ENCODE results near the gene CHSY3.

The CHSY3 gene

GRCh38 chr5:130102960-130103359 lies 198.7 kb downstream of the CHSY3 start:
- DNase-seq: no peak

- DNase-seq: no peak
These were observed 200.8 kb downstream of the CHSY3 start for GRCh38 chr5:130104895-130105688.

GRCh38 chr5:130106480-130106879 lies 202.2 kb downstream of the CHSY3 start:
- DNase-seq: no peak

GRCh38 chr5:130109152-130109551 lies 204.9 kb downstream of the CHSY3 start:
- peak; percentile 74 for DNase-seq

- no peak for DNase-seq
These were observed 206.1 kb downstream of the CHSY3 start for GRCh38 chr5:130110328-130110727.

- no peak for DNase-seq
These were observed 207.5 kb downstream of the CHSY3 start for GRCh38 chr5:130111746-130112145.

GRCh38 chr5:130112246-130112645 lies 208.0 kb downstream of the CHSY3 start:
- no peak for DNase-seq

- no peak for DNase-seq
These were observed 211.4 kb downstream of the CHSY3 start for GRCh38 chr5:130115686-130116085.

- DNase-seq: no peak
These were observed 212.2 kb downstream of the CHSY3 start for GRCh38 chr5:130116462-130116861.

GRCh38 chr5:130116972-130117371 lies 212.7 kb downstream of the CHSY3 start:
- peak; percentile 8 for DNase-seq

- DNase-seq: no peak
These were observed 222.5 kb downstream of the CHSY3 start for GRCh38 chr5:130126746-130127145.

- DNase-seq: no peak
These were observed 231.2 kb downstream of the CHSY3 start for GRCh38 chr5:130135506-130135905.

- DNase-seq: no peak
These were observed 232.0 kb downstream of the CHSY3 start for GRCh38 chr5:130136300-130136699.

- no peak for DNase-seq
These were observed 233.4 kb downstream of the CHSY3 start for GRCh38 chr5:130137681-130138080.

GRCh38 chr5:130138406-130139045 lies 234.3 kb downstream of the CHSY3 start:
- no peak for DNase-seq

GRCh38 chr5:130141659-130142320 lies 237.5 kb downstream of the CHSY3 start:
- peak; percentile 74 for DNase-seq

- no peak for DNase-seq
These were observed 247.0 kb downstream of the CHSY3 start for GRCh38 chr5:130151239-130151638.

- DNase-seq: no peak
These were observed 251.2 kb downstream of the CHSY3 start for GRCh38 chr5:130155345-130156011.

GRCh38 chr5:130158036-130158435 lies 253.8 kb downstream of the CHSY3 start:
- DNase-seq: no peak

GRCh38 chr5:130159968-130160367 lies 255.7 kb downstream of the CHSY3 start:
- DNase-seq: no peak

- no peak for DNase-seq
These were observed 260.7 kb downstream of the CHSY3 start for GRCh38 chr5:130164966-130165365.

GRCh38 chr5:130166839-130167490 lies 262.7 kb downstream of the CHSY3 start:
- no peak for DNase-seq

GRCh38 chr5:130168211-130168610 lies 263.9 kb downstream of the CHSY3 start:
- DNase-seq: peak; percentile 20
